HepG2 (cell line): ENCODE data around the gene TSR1.

Experiments used
- MAX ChIP-seq: IDR thresholded peaks from 2 replicates; pipeline ENCODE4 v1.6.1; 2012; ENCODE audit warnings: inconsistent platforms
- POLR2AphosphoS5 ChIP-seq: IDR thresholded peaks from 2 replicates; pipeline ENCODE4 v1.6.1; 2012; ENCODE audit warnings: low read depth, low read length
- ZBTB8A ChIP-seq: sonication (generic); formaldehyde crosslinking; IDR thresholded peaks from 2 replicates; pipeline ENCODE4 v1.4.0; 2020; ENCODE audit warnings: mild to moderate bottlenecking, low read depth, missing genetic modification reagents, borderline replicate concordance

GRCh38 chr17:2372180-2372579, 35.9 kb upstream of the TSR1 start:
- TF ChIP-seq POLR2AphosphoS5 = no peak
- TF ChIP-seq MAX = no peak
- TF ChIP-seq ZBTB8A (CRISPR knock-in tag) = no peak
